Panc1 (cell line): ENCODE results near the gene CNNM4. TPM values are rescaled to one million over a fixed set of nuclear protein-coding genes. Genes with fewer than 3 reads are reported as not detected.

ENCODE experiments used
- ATAC-seq: fragments of 200-7000 bp; cut with Tn5 transposase; 2 replicates; pipeline ENCODE4 v1.9.1; 2020; ENCODE audit warnings: mild to moderate bottlenecking, moderate library complexity
- BruUV-seq: library from RNA; stranded (reverse); fragments of 400-500 nt; replicated peaks from 2 replicates; lab custom pipeline; 2021; lab: Mats Ljungman, UMichigan
- CTCF ChIA-PET: fragments of 300-600 bp; sonication (Branson Sonifier 250); formaldehyde crosslinking; loops from one replicate; lab custom pipeline; 2022; ENCODE audit warnings: antibody characterized with exemption; lab: Charles Lee
- POLR2A ChIA-PET: fragments of 300-600 bp; sonication (Branson Sonifier 250); formaldehyde crosslinking; loops from one replicate; lab custom pipeline; 2022; ENCODE audit warnings: antibody characterized with exemption; lab: Charles Lee
- DNase-seq: peaks from one replicate; pipeline ENCODE4 v3.0.0-alpha.2; 2010; ENCODE audit warnings: low read depth, low spot score
- H3K27ac ChIP-seq: 2 replicates; pipeline ENCODE4 v1.5.1; 2011; ENCODE audit warnings: mild to moderate bottlenecking, low read length, inconsistent platforms
- H3K27me3 ChIP-seq: fragments of 200-500 bp; sonication (Bioruptor generic); 2 replicates; pipeline ENCODE4 v1.6.0; 2014; ENCODE audit warnings: low read length, inconsistent platforms; ENCODE audit not compliant: control insufficient read depth, insufficient read depth
- H3K36me3 ChIP-seq: fragments of 200-500 bp; sonication (Bioruptor generic); 2 replicates; pipeline ENCODE4 v1.5.1; 2014; ENCODE audit warnings: inconsistent platforms, mild to moderate bottlenecking, low read length, moderate library complexity; ENCODE audit not compliant: control insufficient read depth, insufficient read depth
- H3K4me1 ChIP-seq: 2 replicates; pipeline ENCODE4 v1.5.1; 2011; ENCODE audit warnings: inconsistent platforms, mild to moderate bottlenecking, low read length, moderate library complexity; ENCODE audit not compliant: control insufficient read depth, insufficient read depth
- H3K4me3 ChIP-seq, 2 experiments: 2 replicates each; pipeline ENCODE4 v1.5.1; 2011 to 2012; ENCODE audit warnings: low read depth in 2 of 2, low read length in 2 of 2, mild to moderate bottlenecking in 2 of 2, inconsistent platforms in 1 of 2, moderate library complexity in 1 of 2
- H3K9me3 ChIP-seq: fragments of 200-500 bp; sonication (Bioruptor generic); 2 replicates; pipeline ENCODE4 v1.5.1; 2014; ENCODE audit warnings: low read depth, mild to moderate bottlenecking, inconsistent platforms, low read length, moderate library complexity; ENCODE audit not compliant: control insufficient read depth, insufficient read depth
- POLR2AphosphoS5 ChIP-seq: IDR thresholded peaks from 2 replicates; pipeline ENCODE4 v1.6.1; 2012; ENCODE audit warnings: mild to moderate bottlenecking, low read depth, low read length, moderate library complexity
- SIN3A ChIP-seq: IDR thresholded peaks from 2 replicates; pipeline ENCODE4 v1.6.1; 2012; ENCODE audit warnings: low read depth, mild to moderate bottlenecking, low read length, moderate library complexity, borderline replicate concordance; ENCODE audit not compliant: insufficient read depth
- TCF7L2 ChIP-seq: IDR thresholded peaks from 2 replicates; pipeline ENCODE4 v1.6.1; 2011; ENCODE audit warnings: mild to moderate bottlenecking, low read depth, low read length, inconsistent platforms
- in situ Hi-C: cut with HindIII; loops from 2 replicates; pipeline ENCODE4 v1.10.0; 2016; ENCODE audit warnings: low sequenced_read_pairs, low pct_unique_long_range_greater_than_20kb
- intact Hi-C: fragments of 100-400 bp; cut with micrococcal nuclease; formaldehyde crosslinking; loops from one replicate; pipeline ENCODE4 v1.10.0; 2022; ENCODE audit not compliant: unreplicated experiment
- total RNA-seq: library from RNA; stranded (reverse); gene quantifications from one replicate; pipeline ENCODE4 v1.2.1, GENCODE V29; 2021; ENCODE audit not compliant: unreplicated experiment
- TF ChIP-seq, protein P1 (sequence below): fragments of 450-650 bp; IDR thresholded peaks from 2 replicates; pipeline ENCODE4 v1.5.1; 2017; ENCODE audit warnings: mild to moderate bottlenecking
- TF ChIP-seq, protein P2 (sequence below), 2 experiments: IDR thresholded peaks; 2 replicates each; pipeline ENCODE4 v1.6.1; 2011 to 2012; ENCODE audit warnings: low read depth in 2 of 2, control low read depth in 1 of 2, low read length in 1 of 2, mild to moderate bottlenecking in 1 of 2, moderate library complexity in 1 of 2; ENCODE audit not compliant: insufficient read depth in 1 of 2

CNNM4 gene
- total RNA-seq, 1 experiment from 2014 or later: 15.7 TPM

DNA sequence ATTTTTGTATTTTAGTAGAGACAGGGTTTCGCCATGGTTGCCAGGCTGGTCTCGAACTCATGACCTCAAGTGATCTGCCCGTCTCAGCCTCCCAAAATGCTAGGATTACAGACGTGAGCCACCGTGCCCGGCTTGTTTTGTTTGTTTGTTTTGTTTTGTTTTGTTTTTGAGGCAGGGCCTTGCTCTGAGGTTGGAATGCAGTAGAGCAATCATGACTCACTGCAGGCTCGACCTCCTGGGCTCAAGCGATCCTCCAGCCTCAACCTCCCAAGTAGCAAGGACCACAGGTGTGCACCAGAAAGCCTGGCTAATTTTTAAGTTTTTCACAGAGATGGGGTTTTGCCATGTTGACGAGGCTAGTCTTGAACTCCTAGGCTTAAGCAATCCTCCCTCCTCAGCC lies 8.9 kb upstream of the CNNM4 start:
- Histone ChIP-seq H3K4me3 (no peak overlapping the region), H3K9me3 (no peaks in the 10 kb centered on the region), H3K4me1 (no peaks in the 10 kb centered on the region), H3K27ac (no peak overlapping the region), H3K27me3 (no peaks in the 10 kb centered on the region), H3K36me3 (no peaks in the 10 kb centered on the region)
- ChIA-PET CTCF (no interaction called here), POLR2A (no interaction called here)
- intact Hi-C loops: no loop called here
- no peak for DNase-seq
- TF ChIP-seq, protein P1, sequence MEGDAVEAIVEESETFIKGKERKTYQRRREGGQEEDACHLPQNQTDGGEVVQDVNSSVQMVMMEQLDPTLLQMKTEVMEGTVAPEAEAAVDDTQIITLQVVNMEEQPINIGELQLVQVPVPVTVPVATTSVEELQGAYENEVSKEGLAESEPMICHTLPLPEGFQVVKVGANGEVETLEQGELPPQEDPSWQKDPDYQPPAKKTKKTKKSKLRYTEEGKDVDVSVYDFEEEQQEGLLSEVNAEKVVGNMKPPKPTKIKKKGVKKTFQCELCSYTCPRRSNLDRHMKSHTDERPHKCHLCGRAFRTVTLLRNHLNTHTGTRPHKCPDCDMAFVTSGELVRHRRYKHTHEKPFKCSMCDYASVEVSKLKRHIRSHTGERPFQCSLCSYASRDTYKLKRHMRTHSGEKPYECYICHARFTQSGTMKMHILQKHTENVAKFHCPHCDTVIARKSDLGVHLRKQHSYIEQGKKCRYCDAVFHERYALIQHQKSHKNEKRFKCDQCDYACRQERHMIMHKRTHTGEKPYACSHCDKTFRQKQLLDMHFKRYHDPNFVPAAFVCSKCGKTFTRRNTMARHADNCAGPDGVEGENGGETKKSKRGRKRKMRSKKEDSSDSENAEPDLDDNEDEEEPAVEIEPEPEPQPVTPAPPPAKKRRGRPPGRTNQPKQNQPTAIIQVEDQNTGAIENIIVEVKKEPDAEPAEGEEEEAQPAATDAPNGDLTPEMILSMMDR: no peak
- TF ChIP-seq, protein P2, sequence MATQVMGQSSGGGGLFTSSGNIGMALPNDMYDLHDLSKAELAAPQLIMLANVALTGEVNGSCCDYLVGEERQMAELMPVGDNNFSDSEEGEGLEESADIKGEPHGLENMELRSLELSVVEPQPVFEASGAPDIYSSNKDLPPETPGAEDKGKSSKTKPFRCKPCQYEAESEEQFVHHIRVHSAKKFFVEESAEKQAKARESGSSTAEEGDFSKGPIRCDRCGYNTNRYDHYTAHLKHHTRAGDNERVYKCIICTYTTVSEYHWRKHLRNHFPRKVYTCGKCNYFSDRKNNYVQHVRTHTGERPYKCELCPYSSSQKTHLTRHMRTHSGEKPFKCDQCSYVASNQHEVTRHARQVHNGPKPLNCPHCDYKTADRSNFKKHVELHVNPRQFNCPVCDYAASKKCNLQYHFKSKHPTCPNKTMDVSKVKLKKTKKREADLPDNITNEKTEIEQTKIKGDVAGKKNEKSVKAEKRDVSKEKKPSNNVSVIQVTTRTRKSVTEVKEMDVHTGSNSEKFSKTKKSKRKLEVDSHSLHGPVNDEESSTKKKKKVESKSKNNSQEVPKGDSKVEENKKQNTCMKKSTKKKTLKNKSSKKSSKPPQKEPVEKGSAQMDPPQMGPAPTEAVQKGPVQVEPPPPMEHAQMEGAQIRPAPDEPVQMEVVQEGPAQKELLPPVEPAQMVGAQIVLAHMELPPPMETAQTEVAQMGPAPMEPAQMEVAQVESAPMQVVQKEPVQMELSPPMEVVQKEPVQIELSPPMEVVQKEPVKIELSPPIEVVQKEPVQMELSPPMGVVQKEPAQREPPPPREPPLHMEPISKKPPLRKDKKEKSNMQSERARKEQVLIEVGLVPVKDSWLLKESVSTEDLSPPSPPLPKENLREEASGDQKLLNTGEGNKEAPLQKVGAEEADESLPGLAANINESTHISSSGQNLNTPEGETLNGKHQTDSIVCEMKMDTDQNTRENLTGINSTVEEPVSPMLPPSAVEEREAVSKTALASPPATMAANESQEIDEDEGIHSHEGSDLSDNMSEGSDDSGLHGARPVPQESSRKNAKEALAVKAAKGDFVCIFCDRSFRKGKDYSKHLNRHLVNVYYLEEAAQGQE (IDR thresholded peaks at IDR 0.05; ENCODE audit: insufficient read depth in 1 of 2, low read depth in 2 of 2, low read length in 1 of 2): no peak
- TF ChIP-seq POLR2AphosphoS5 (no peak), SIN3A (no peak), TCF7L2 (no peak)
- in situ Hi-C loops: no loop called here
- peak; percentile 80 for ATAC-seq
- BruUV-seq: no TSS peak

DNA sequence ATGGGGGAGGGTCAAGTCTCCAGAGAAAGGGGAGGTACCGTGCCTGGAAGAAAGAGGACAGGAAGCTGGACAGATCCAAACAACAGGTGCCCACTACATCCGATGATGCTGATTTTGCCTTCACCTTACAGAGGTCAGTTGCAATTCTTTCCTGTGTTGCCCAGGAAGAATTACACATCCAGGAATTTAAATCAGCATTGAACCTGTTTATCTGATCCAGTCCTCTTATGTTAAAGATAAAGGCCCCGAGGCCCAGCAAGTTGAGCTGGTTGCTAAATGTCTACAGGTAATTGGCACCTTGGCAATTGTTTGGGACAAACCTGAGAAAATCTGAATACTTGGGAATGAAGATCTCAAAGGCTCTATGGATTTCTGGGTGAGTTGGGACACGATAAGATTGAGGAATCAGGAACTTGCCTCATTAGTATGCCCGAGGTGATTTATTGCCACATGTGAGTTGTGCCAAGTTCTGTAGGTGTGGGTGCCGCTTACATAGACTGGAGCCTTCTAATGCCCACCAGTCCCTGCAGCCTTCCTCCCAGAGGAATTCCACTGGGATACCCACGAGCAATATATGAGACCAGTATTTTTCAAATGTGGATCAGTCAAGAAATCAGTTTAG lies 6.9 kb upstream of the CNNM4 start:
- ATAC-seq (no peak), DNase-seq (no peak)
- CTCF ChIA-PET: no interaction called here
- POLR2A ChIA-PET: no interaction called here
- no TSS peak for BruUV-seq
- Histone ChIP-seq H3K27ac (no peak overlapping the region), H3K4me3 (no peak overlapping the region), H3K9me3 (no peaks in the 10 kb centered on the region), H3K4me1 (no peaks in the 10 kb centered on the region), H3K27me3 (no peaks in the 10 kb centered on the region), H3K36me3 (no peaks in the 10 kb centered on the region)
- in situ Hi-C loops: no loop called here
- TF ChIP-seq POLR2AphosphoS5 (no peak), TCF7L2 (no peak), SIN3A (no peak)
- TF ChIP-seq, protein P2 (IDR thresholded peaks at IDR 0.05; ENCODE audit: insufficient read depth in 1 of 2, low read depth in 2 of 2, low read length in 1 of 2): no peak
- TF ChIP-seq, protein P1: no peak
- intact Hi-C loops: no loop called here
